Measurements from ENCODE around the gene CDRT4.
A peak's percentile ranks its signal among the peaks of the same experiment; 100 is the strongest.

CDRT4 gene

DNA sequence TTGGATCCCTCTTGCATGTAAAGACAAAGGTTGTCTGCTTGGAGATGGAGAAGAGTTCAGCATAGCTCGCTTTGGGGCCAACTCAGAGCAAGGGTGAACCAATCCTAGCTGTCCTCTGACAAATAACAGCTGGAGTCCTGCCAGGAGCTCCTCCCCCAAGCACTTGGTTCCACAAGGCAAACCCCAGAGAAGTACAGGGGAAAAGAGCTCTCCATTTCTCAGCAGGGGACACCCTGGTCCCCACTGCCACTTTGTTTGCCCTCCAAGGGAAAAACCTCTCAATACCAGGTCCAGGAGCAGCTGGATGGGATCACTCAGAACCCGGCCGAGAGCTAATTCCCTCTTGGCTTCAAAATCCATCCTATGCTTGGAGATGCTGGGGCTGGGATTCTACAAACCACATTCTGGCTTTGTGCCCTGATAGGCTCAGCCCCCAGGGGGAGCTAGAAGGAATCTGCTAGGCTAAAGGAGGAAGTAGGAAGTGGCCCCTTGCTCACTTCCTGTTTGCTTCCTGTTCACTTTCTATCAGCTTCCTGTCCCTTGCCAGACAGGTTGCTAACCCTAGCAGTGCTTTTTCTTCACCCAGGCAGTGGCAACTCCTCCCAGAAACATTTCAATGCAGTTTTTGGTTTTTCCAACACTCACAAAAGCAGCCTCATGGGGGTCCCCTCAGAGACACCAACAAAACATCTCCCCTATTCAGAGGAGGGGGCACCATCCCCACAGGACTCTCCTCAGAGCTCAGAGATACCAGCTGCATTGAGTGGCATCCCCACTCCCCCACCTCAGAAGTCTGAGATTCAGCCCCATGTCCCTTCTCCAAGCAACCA, 30.7 kb downstream of the CDRT4 start:
- H3K4me3 ChIP-seq (ENCODE audit: low read length in 2 of 2): no peak overlapping the region
- H3K36me3 ChIP-seq (ENCODE audit: control insufficient read depth in 2 of 2, insufficient read depth in 2 of 2, low read length in 2 of 2): no peaks in the 10 kb centered on the region

GRCh38 chr17:15434956-15435355, 32.5 kb downstream of the CDRT4 start:
- Histone ChIP-seq H3K36me3 (ENCODE audit: control insufficient read depth in 2 of 2, insufficient read depth in 2 of 2, low read length in 2 of 2) (no peaks in the 10 kb centered on the region), H3K4me1 (ENCODE audit: control insufficient read depth in 2 of 2, insufficient read depth in 2 of 2, low read length in 2 of 2) (peaks cover 10 to 13% of the 10 kb centered on the region in 2 donors), H3K9ac (ENCODE audit: low read depth in 1 of 2, low read length in 2 of 2) (no peak overlapping the region), H3K9me3 (ENCODE audit: control insufficient read depth in 2 of 2, low read length in 2 of 2) (no peaks in the 10 kb centered on the region), H3K4me3 (ENCODE audit: low read length in 2 of 2) (no peak overlapping the region), H3K27me3 (ENCODE audit: control insufficient read depth in 2 of 2, insufficient read depth in 2 of 2, low read length in 2 of 2) (no peaks in the 10 kb centered on the region), H3K27ac (ENCODE audit: low read depth in 2 of 2, low read length in 2 of 2) (peak overlapping the region in 1 of 2 donors; percentile 57)

More for the DNA sequence above, 30.7 kb downstream of the CDRT4 start:
- Histone ChIP-seq H3K9me3 (ENCODE audit: control insufficient read depth in 2 of 2, low read length in 2 of 2) (no peaks in the 10 kb centered on the region), H3K27ac (ENCODE audit: low read depth in 2 of 2, low read length in 2 of 2) (peak overlapping the region in 1 of 2 donors; percentile 38), H3K4me1 (ENCODE audit: control insufficient read depth in 2 of 2, insufficient read depth in 2 of 2, low read length in 2 of 2) (peaks cover 5 to 10% of the 10 kb centered on the region in 2 donors), H3K27me3 (ENCODE audit: control insufficient read depth in 2 of 2, insufficient read depth in 2 of 2, low read length in 2 of 2) (no peaks in the 10 kb centered on the region), H3K9ac (ENCODE audit: low read depth in 1 of 2, low read length in 2 of 2) (no peak overlapping the region)

DNA sequence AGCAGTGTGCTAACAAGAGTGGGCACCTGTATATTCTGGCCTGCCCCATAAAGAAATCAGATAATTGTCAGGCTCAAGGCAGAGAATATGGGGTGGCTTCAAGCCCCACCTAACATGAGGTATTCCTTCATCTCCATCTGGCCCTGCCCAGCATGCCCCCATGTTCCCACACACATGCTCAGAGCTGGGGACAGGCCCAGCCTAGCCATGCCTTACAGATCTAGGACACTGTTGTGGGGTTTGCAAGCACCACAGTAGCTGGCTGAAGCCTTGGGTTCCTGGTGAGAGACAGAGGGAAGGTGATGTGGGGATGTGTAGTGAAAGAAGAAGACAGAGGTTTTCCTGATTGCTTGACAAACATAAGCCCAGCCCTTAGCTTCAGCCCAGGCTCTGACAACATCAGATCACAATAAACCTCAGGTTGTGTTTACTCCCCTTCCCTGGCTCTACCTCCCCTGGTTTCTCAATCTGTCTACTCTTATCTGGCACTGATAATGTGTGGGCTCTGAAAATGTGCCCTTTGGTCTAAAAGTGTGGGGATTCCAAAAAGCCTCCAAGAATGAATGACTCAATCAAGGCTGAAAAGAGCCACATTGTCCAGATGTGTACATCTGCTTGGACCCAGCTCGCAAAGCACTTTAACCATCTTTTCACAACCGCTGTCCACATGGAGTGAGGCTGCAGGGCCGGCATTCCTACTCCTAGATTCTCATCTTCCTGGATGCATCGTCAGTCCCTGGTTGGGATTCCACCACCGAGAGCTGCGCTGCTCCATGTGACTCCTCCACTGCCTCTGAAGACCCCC, 34.4 kb downstream of the CDRT4 start:
- H3K36me3 ChIP-seq (ENCODE audit: control insufficient read depth in 2 of 2, insufficient read depth in 2 of 2, low read length in 2 of 2): no peaks in the 10 kb centered on the region
- H3K4me1 ChIP-seq (ENCODE audit: control insufficient read depth in 2 of 2, insufficient read depth in 2 of 2, low read length in 2 of 2): peaks cover 10 to 13% of the 10 kb centered on the region in 2 donors
- H3K27ac ChIP-seq (ENCODE audit: low read depth in 2 of 2, low read length in 2 of 2): peak overlapping the region; percentile 54 to 59
- H3K27me3 ChIP-seq (ENCODE audit: control insufficient read depth in 2 of 2, insufficient read depth in 2 of 2, low read length in 2 of 2): no peaks in the 10 kb centered on the region
- no peak overlapping the region for H3K4me3 ChIP-seq (ENCODE audit: low read length in 2 of 2)
- no peak overlapping the region for H3K9ac ChIP-seq (ENCODE audit: low read depth in 1 of 2, low read length in 2 of 2)
- no peaks in the 10 kb centered on the region for H3K9me3 ChIP-seq (ENCODE audit: control insufficient read depth in 2 of 2, low read length in 2 of 2)

DNA sequence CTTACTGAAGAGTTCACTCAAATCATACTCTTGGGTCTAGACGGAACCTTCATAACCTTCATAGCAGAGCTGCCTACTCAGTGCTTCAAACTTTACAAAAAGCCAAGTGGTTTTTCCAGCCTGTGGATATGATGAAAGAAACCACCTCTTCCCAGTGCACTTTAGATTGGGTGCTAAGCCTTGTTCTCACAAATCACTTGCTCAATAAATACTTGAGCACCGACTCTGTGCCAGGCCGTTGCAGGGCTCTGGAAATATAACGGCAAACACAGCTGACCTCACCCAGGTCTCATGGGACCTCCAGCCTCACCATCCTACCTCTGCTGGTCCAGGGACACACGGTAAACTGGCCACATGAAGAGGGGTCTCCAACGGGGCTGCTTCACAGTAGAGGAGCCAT, 35.7 kb downstream of the CDRT4 start:
- Histone ChIP-seq H3K4me1 (ENCODE audit: control insufficient read depth in 2 of 2, insufficient read depth in 2 of 2, low read length in 2 of 2) (peaks cover 10 to 13% of the 10 kb centered on the region in 2 donors), H3K27me3 (ENCODE audit: control insufficient read depth in 2 of 2, insufficient read depth in 2 of 2, low read length in 2 of 2) (no peaks in the 10 kb centered on the region), H3K4me3 (ENCODE audit: low read length in 2 of 2) (no peak overlapping the region), H3K9me3 (ENCODE audit: control insufficient read depth in 2 of 2, low read length in 2 of 2) (no peaks in the 10 kb centered on the region), H3K9ac (ENCODE audit: low read depth in 1 of 2, low read length in 2 of 2) (no peak overlapping the region), H3K36me3 (ENCODE audit: control insufficient read depth in 2 of 2, insufficient read depth in 2 of 2, low read length in 2 of 2) (no peaks in the 10 kb centered on the region), H3K27ac (ENCODE audit: low read depth in 2 of 2, low read length in 2 of 2) (peak overlapping the region; percentile 35 to 58)

DNA sequence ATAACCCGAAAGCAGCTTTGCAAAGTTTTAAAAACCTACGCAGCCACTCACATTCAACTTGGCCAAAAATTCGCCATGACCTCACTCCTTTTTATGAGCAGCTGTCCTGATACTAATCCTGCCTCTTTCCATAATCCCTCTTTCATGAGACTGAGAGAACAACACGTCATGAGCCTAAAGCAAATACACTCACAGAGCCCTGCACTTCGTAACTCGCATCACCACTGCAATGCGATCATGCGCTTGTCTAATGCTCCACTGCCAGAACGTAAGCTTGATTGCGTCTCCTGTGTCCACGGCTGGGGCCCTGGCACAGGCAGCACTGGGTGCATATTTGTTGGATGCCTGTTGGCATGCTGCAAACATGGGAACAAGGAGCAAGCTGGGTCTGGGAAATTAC, 36.2 kb downstream of the CDRT4 start:
- Histone ChIP-seq H3K27ac (ENCODE audit: low read depth in 2 of 2, low read length in 2 of 2) (peak overlapping the region; percentile 58), H3K4me1 (ENCODE audit: control insufficient read depth in 2 of 2, insufficient read depth in 2 of 2, low read length in 2 of 2) (peaks cover 6 to 10% of the 10 kb centered on the region in 2 donors), H3K9me3 (ENCODE audit: control insufficient read depth in 2 of 2, low read length in 2 of 2) (no peaks in the 10 kb centered on the region), H3K9ac (ENCODE audit: low read depth in 1 of 2, low read length in 2 of 2) (no peak overlapping the region), H3K36me3 (ENCODE audit: control insufficient read depth in 2 of 2, insufficient read depth in 2 of 2, low read length in 2 of 2) (no peaks in the 10 kb centered on the region), H3K27me3 (ENCODE audit: control insufficient read depth in 2 of 2, insufficient read depth in 2 of 2, low read length in 2 of 2) (no peaks in the 10 kb centered on the region), H3K4me3 (ENCODE audit: low read length in 2 of 2) (no peak overlapping the region)

- Histone ChIP-seq H3K4me3 (ENCODE audit: low read length in 2 of 2) (no peak overlapping the region), H3K9ac (ENCODE audit: low read depth in 1 of 2, low read length in 2 of 2) (no peak overlapping the region), H3K9me3 (ENCODE audit: control insufficient read depth in 2 of 2, low read length in 2 of 2) (no peaks in the 10 kb centered on the region), H3K27me3 (ENCODE audit: control insufficient read depth in 2 of 2, insufficient read depth in 2 of 2, low read length in 2 of 2) (no peaks in the 10 kb centered on the region), H3K36me3 (ENCODE audit: control insufficient read depth in 2 of 2, insufficient read depth in 2 of 2, low read length in 2 of 2) (no peaks in the 10 kb centered on the region), H3K4me1 (ENCODE audit: control insufficient read depth in 2 of 2, insufficient read depth in 2 of 2, low read length in 2 of 2) (no peaks in the 10 kb centered on the region), H3K27ac (ENCODE audit: low read depth in 2 of 2, low read length in 2 of 2) (no peak overlapping the region)
Measured at GRCh38 chr17:15424521-15424920, 42.9 kb downstream of the CDRT4 start.

DNA sequence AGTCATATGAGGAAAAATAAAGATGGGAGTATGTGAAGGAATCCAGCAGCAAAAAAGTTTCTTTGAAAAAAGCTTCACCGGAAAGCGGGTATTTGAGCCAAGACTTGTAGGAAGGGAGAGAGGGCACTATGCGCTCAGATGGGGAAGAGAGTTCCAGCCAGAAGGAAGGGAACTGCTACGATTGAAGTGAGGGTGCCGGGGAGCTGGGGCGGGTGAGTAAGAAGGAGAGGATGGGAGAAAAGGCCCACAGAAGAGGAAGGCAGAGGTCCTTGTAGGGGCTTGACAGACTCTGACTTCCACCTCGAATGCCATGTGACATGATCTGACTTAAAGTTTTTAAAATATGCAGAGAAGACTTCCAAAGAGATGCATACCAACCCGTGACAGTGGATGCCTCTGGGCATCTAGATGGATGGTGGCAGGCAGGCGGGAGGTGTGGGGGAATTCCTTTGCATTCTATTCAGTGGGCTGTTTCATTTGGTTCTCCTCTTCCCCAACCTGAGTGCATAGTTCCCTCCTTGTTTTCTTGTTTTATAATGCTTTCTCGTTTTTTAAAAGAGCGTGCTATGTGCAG, 44.9 kb downstream of the CDRT4 start:
- no peak overlapping the region for H3K9ac ChIP-seq (ENCODE audit: low read depth in 1 of 2, low read length in 2 of 2)
- H3K4me1 ChIP-seq (ENCODE audit: control insufficient read depth in 2 of 2, insufficient read depth in 2 of 2, low read length in 2 of 2): no peaks in the 10 kb centered on the region
- no peaks in the 10 kb centered on the region for H3K36me3 ChIP-seq (ENCODE audit: control insufficient read depth in 2 of 2, insufficient read depth in 2 of 2, low read length in 2 of 2)
- no peak overlapping the region for H3K4me3 ChIP-seq (ENCODE audit: low read length in 2 of 2)
- no peaks in the 10 kb centered on the region for H3K27me3 ChIP-seq (ENCODE audit: control insufficient read depth in 2 of 2, insufficient read depth in 2 of 2, low read length in 2 of 2)
- H3K27ac ChIP-seq (ENCODE audit: low read depth in 2 of 2, low read length in 2 of 2): no peak overlapping the region
- no peaks in the 10 kb centered on the region for H3K9me3 ChIP-seq (ENCODE audit: control insufficient read depth in 2 of 2, low read length in 2 of 2)

GRCh38 chr17:15418781-15419180, 48.6 kb downstream of the CDRT4 start:
- no peaks in the 10 kb centered on the region for H3K4me1 ChIP-seq (ENCODE audit: control insufficient read depth in 2 of 2, insufficient read depth in 2 of 2, low read length in 2 of 2)
- H3K36me3 ChIP-seq (ENCODE audit: control insufficient read depth in 2 of 2, insufficient read depth in 2 of 2, low read length in 2 of 2): no peaks in the 10 kb centered on the region
- H3K4me3 ChIP-seq (ENCODE audit: low read length in 2 of 2): no peak overlapping the region
- H3K9me3 ChIP-seq (ENCODE audit: control insufficient read depth in 2 of 2, low read length in 2 of 2): no peaks in the 10 kb centered on the region
- H3K27me3 ChIP-seq (ENCODE audit: control insufficient read depth in 2 of 2, insufficient read depth in 2 of 2, low read length in 2 of 2): no peaks in the 10 kb centered on the region
- H3K9ac ChIP-seq (ENCODE audit: low read depth in 1 of 2, low read length in 2 of 2): no peak overlapping the region
- no peak overlapping the region for H3K27ac ChIP-seq (ENCODE audit: low read depth in 2 of 2, low read length in 2 of 2)

GRCh38 chr17:15414532-15415306, 52.7 kb downstream of the CDRT4 start:
- H3K36me3 ChIP-seq (ENCODE audit: control insufficient read depth in 2 of 2, insufficient read depth in 2 of 2, low read length in 2 of 2): no peaks in the 10 kb centered on the region
- no peak overlapping the region for H3K4me3 ChIP-seq (ENCODE audit: low read length in 2 of 2)
- no peaks in the 10 kb centered on the region for H3K9me3 ChIP-seq (ENCODE audit: control insufficient read depth in 2 of 2, low read length in 2 of 2)
- no peak overlapping the region for H3K9ac ChIP-seq (ENCODE audit: low read depth in 1 of 2, low read length in 2 of 2)
- no peaks in the 10 kb centered on the region for H3K27me3 ChIP-seq (ENCODE audit: control insufficient read depth in 2 of 2, insufficient read depth in 2 of 2, low read length in 2 of 2)
- H3K27ac ChIP-seq (ENCODE audit: low read depth in 2 of 2, low read length in 2 of 2): no peak overlapping the region
- no peaks in the 10 kb centered on the region for H3K4me1 ChIP-seq (ENCODE audit: control insufficient read depth in 2 of 2, insufficient read depth in 2 of 2, low read length in 2 of 2)

Data from mucosa of rectum (tissue), 2 donors.